Gastroesophageal sphincter (tissue), 4 donors: ENCODE results near the gene LSM4. TPM values are rescaled to one million over a fixed set of nuclear protein-coding genes. Genes with fewer than 3 reads are reported as not detected.

Experiments used
- ATAC-seq: fragments of 150-250 bp; one replicate; pipeline ENCODE4 v1.9.1; 2016; ENCODE audit warnings: mild to moderate bottlenecking, moderate library complexity
- H3K27ac ChIP-seq, 4 donors: fragments of 200-600 bp; sonication (generic) in 3 of 4; 1 replicate in 3 of 4; 2 replicates in 1 of 4; pipeline ENCODE4 v1.5.1; 2016 to 2019
- H3K27me3 ChIP-seq: fragments of 200-600 bp; sonication (generic); one replicate; pipeline ENCODE4 v1.5.1; 2019
- H3K36me3 ChIP-seq, 2 donors: fragments of 200-600 bp; sonication (generic); one replicate each; pipeline ENCODE4 v1.5.1; 2019; ENCODE audit warnings: control low read depth in 1 of 2
- H3K4me1 ChIP-seq, 3 donors: fragments of 200-600 bp; sonication (generic); 1 replicate in 2 of 3; 2 replicates in 1 of 3; pipeline ENCODE4 v1.5.1; 2016 to 2019; ENCODE audit warnings: control low read depth in 2 of 3
- H3K4me3 ChIP-seq, 2 donors: fragments of 200-600 bp; sonication (generic); one replicate each; pipeline ENCODE4 v1.5.1; 2019; ENCODE audit warnings: mild to moderate bottlenecking in 1 of 2, moderate library complexity in 1 of 2
- H3K9me3 ChIP-seq, 3 donors: fragments of 200-600 bp; sonication (generic); one replicate each; pipeline ENCODE4 v1.5.1; 2017 to 2019; ENCODE audit warnings: control low read depth in 2 of 3
- CTCF ChIP-seq, 4 experiments: fragments of 200-600 bp in 2 of 4; fragments of 450-650 bp in 2 of 4; sonication (generic) in 1 of 4; IDR thresholded peaks; one replicate each; pipeline ENCODE4 v1.5.1; 2017 to 2019; ENCODE audit warnings: antibody characterized with exemption in 4 of 4, mild to moderate bottlenecking in 2 of 4, moderate library complexity in 2 of 4
- EP300 ChIP-seq: sonication (generic); formaldehyde crosslinking; IDR thresholded peaks from one replicate; pipeline ENCODE4 v1.6.1; 2017; ENCODE audit warnings: antibody characterized with exemption, mild to moderate bottlenecking
- POLR2A ChIP-seq, 2 donors: fragments of 450-650 bp; IDR thresholded peaks; one replicate each; pipeline ENCODE4 v1.6.1; 2017; ENCODE audit warnings: antibody characterized with exemption in 2 of 2, mild to moderate bottlenecking in 2 of 2, moderate library complexity in 1 of 2
- POLR2AphosphoS5 ChIP-seq: sonication (generic); formaldehyde crosslinking; IDR thresholded peaks from one replicate; pipeline ENCODE4 v1.6.1; 2017; ENCODE audit warnings: antibody characterized with exemption
- WGBS, 2 donors: methylation state at CpG; one replicate each; pipeline ENCODE4 v1.1.5; 2018; ENCODE audit warnings: low coverage in 1 of 2; 5-methylcytosine and 5-hydroxymethylcytosine counted together
- total RNA-seq, 4 donors: library from RNA; depleted of rRNA; stranded (reverse); fragments of >200 nt; gene quantifications; one replicate each; pipeline ENCODE4 v1.1.0, GENCODE V29; 2016

The LSM4 gene
- total RNA-seq, 4 donors from 2014 or later: 81.2 to 116 (median 94.5) TPM

GRCh38 chr19:18265582-18265981 lies 57.3 kb downstream of the LSM4 start:
- Histone ChIP-seq H3K9me3 (no peaks in the 10 kb centered on the region), H3K27ac (no peak overlapping the region), H3K27me3 (no peaks in the 10 kb centered on the region), H3K4me1 (no peaks in the 10 kb centered on the region), H3K4me3 (no peak overlapping the region), H3K36me3 (peaks cover 0 to 75% of the 10 kb centered on the region in 2 donors)
- TF ChIP-seq POLR2A (IDR thresholded peaks at IDR 0.05) (no peak), EP300 (no peak), POLR2AphosphoS5 (no peak), CTCF (IDR thresholded peaks at IDR 0.05) (no peak)
- ATAC-seq: no peak
- WGBS, 2 donors: 80% methylated on average over 1 of the region's 7 CpGs; no CpG with 5 or more reads in 1 of the 2 donors

GRCh38 chr19:18264971-18265540 lies 57.8 kb downstream of the LSM4 start:
- Histone ChIP-seq H3K36me3 (peaks cover 0 to 75% of the 10 kb centered on the region in 2 donors), H3K4me3 (no peak overlapping the region), H3K27me3 (no peaks in the 10 kb centered on the region), H3K27ac (no peak overlapping the region), H3K9me3 (no peaks in the 10 kb centered on the region), H3K4me1 (no peaks in the 10 kb centered on the region)
- TF ChIP-seq CTCF (IDR thresholded peaks at IDR 0.05): no peak
- no peak for TF ChIP-seq POLR2AphosphoS5
- no peak for TF ChIP-seq POLR2A (IDR thresholded peaks at IDR 0.05)
- TF ChIP-seq EP300: no peak
- no peak for ATAC-seq
- 60 to 80% methylated on average over 1 to 2 of the region's 23 CpGs for WGBS, 2 donors

- no peak overlapping the region for H3K27ac ChIP-seq
- H3K36me3 ChIP-seq: peaks cover 0 to 73% of the 10 kb centered on the region in 2 donors
- H3K9me3 ChIP-seq: no peaks in the 10 kb centered on the region
- H3K4me1 ChIP-seq: no peaks in the 10 kb centered on the region
- no peaks in the 10 kb centered on the region for H3K27me3 ChIP-seq
- H3K4me3 ChIP-seq: no peak overlapping the region
- no peak for ATAC-seq
- TF ChIP-seq POLR2A (IDR thresholded peaks at IDR 0.05) (no peak), POLR2AphosphoS5 (no peak), EP300 (no peak), CTCF (IDR thresholded peaks at IDR 0.05) (no peak)
- WGBS, 2 donors: 80% methylated on average over 2 of the region's 23 CpGs; no CpG with 5 or more reads in 1 of the 2 donors
These were observed 58.6 kb downstream of the LSM4 start for GRCh38 chr19:18264137-18264854.

- no peaks in the 10 kb centered on the region for H3K4me1 ChIP-seq
- H3K9me3 ChIP-seq: no peaks in the 10 kb centered on the region
- 75% methylated on average over 6 of the region's 16 CpGs; no CpG with 5 or more reads in 1 of the 2 donors for WGBS, 2 donors
- H3K4me3 ChIP-seq: no peak overlapping the region
- H3K36me3 ChIP-seq: peaks cover 0 to 68% of the 10 kb centered on the region in 2 donors
- no peak for ATAC-seq
- TF ChIP-seq POLR2AphosphoS5 (no peak), EP300 (no peak), POLR2A (IDR thresholded peaks at IDR 0.05) (no peak), CTCF (IDR thresholded peaks at IDR 0.05) (no peak)
- H3K27me3 ChIP-seq: no peaks in the 10 kb centered on the region
- H3K27ac ChIP-seq: no peak overlapping the region
These were observed 59.3 kb downstream of the LSM4 start for GRCh38 chr19:18263324-18264136.
